Fibroblast of lung (primary cell): ENCODE data around the gene NECTIN1.

ENCODE experiments used
- CTCF ChIP-seq, 2 donors: IDR thresholded peaks in 1 of 2; conservative IDR thresholded peaks in 1 of 2; 1 replicate in 1 of 2; 2 replicates in 1 of 2; pipeline ENCODE4 v1.5.1; 2011 to 2012; ENCODE audit warnings: low read length in 2 of 2, control low read depth in 1 of 2, inconsistent platforms in 1 of 2, low read depth in 1 of 2, mild to moderate bottlenecking in 1 of 2
- EZH2 ChIP-seq: IDR thresholded peaks from 2 replicates; pipeline ENCODE4 v1.5.1; 2012; ENCODE audit warnings: low read length, control low read depth, mild to moderate bottlenecking; ENCODE audit errors: missing control alignments

DNA sequence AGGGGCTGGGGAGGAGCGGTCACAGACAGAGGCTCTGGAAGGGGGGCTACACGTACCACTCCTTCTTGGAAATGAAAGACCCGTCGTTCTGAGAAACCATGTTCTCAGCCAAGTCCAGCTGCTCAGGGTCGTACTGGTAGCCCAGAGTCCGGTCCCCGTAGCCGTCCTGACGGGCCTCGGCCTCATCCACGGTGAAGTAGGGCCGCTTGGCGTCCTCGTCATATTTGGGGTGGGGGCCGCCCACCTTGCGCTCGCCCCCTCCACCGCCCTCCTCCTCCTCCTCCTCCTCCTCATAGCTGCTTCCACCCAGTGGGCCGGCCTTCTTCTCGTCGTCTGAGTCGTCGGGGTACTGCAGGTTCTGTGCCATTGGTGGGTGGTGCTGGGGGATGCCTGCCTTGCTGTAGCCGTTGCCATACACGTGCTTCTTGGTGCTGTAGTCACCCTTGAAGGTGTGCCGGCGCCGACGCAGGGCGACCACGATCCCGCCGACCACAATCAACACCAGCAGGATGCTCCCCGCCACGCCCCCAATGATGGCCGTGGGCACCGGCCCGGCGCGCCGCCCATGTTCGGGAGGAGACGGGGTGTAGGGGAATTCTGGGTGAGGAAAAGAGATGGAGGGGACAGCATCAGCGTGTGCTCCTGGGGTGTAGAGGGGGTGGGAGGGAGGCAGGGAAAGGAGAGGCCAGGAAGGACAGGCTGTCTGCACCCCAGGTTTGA is 64.1 kb downstream of the NECTIN1 start:
- TF ChIP-seq CTCF (conservative IDR thresholded peaks at IDR 0.05 in 1 of 2, IDR thresholded peaks at IDR 0.05 in 1 of 2; ENCODE audit: low read depth in 1 of 2, low read length in 2 of 2) (no peak), EZH2 (no peak)
